ACC112 (cell line): Measurements from ENCODE around the gene FANCI.
A peak's percentile ranks its signal among the peaks of the same experiment; 100 is the strongest.

Source experiments
- H2AFZ ChIP-seq: fragments of 200-600 bp; sonication (generic); one replicate; pipeline ENCODE4 v1.6.0; 2017; ENCODE audit warnings: antibody characterized with exemption, low read length; ENCODE audit not compliant: unreplicated experiment
- H3K27ac ChIP-seq: fragments of 200-600 bp; sonication (generic); 2 replicates; pipeline ENCODE4 v1.5.1; 2014; ENCODE audit warnings: low read depth, mild to moderate bottlenecking, antibody characterized with exemption, low read length, moderate library complexity
- H3K27me3 ChIP-seq: fragments of 200-600 bp; sonication (generic); 2 replicates; pipeline ENCODE4 v1.6.1; 2014; ENCODE audit warnings: mild to moderate bottlenecking, antibody characterized with exemption, low read length, moderate library complexity, mixed read lengths; ENCODE audit not compliant: insufficient read depth
- H3K36me3 ChIP-seq: fragments of 200-600 bp; sonication (generic); 2 replicates; pipeline ENCODE4 v1.6.1; 2016; ENCODE audit warnings: mild to moderate bottlenecking, antibody characterized with exemption, low read length, moderate library complexity, mixed read lengths; ENCODE audit not compliant: insufficient read depth
- H3K4me1 ChIP-seq: fragments of 200-600 bp; sonication (generic); one replicate; pipeline ENCODE4 v1.6.1; 2016; ENCODE audit warnings: low read length, mixed read lengths; ENCODE audit not compliant: insufficient read depth, unreplicated experiment, control insufficient read depth
- H3K4me3 ChIP-seq: fragments of 200-600 bp; sonication (generic); 2 replicates; pipeline ENCODE4 v1.5.1; 2014; ENCODE audit warnings: mild to moderate bottlenecking, low read depth, low read length
- H3K79me2 ChIP-seq: fragments of 200-600 bp; sonication (generic); one replicate; pipeline ENCODE4 v1.6.0; 2016; ENCODE audit warnings: low read length; ENCODE audit not compliant: control insufficient read depth, unreplicated experiment, insufficient read depth

The FANCI gene

GRCh38 chr15:89360294-89360971 lies 116.7 kb downstream of the FANCI start:
- Histone ChIP-seq H2AFZ (no peak overlapping the region), H3K4me1 (no peaks in the 10 kb centered on the region), H3K4me3 (no peak overlapping the region), H3K36me3 (no peaks in the 10 kb centered on the region), H3K27me3 (peaks cover 94% of the 10 kb centered on the region), H3K27ac (no peak overlapping the region), H3K79me2 (no peaks in the 10 kb centered on the region)

DNA sequence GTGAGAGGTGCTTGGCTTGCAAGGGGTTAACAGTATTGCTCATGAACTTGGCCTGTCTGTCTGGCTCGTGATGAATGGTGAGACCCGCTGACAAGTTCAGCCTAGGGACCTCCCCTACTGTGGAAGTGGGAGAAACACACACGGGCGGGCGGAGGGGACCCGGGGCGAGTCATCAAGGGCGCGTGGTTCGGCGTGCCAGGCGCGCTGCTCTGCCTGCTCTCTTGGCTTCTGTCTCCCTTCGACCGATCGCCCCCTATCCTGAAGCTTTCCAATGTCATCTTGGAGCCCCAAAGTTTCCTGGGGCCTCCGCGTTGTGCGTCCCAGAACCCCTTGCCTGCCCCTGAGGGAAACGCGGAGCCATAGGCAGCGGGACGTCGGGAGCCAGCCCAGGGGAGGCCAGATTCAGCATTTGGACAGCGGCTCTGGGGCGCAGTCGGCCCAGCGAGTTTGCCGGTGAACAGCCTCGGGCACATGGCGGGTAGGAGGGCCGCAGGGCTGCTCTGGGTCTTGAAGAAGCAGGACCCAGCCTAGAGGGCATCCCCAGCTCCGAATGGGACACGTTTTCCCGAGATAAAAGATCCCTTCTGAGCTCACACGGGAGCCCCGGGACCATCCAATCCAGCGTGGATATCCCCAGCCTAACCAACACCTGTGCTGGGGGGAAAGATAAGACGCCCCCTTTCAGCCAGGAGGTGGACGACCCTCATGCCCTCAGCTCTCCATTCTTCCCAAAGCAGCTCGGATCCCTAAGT lies 117.8 kb downstream of the FANCI start:
- Histone ChIP-seq H3K27me3 (peaks cover 94% of the 10 kb centered on the region), H3K4me1 (no peaks in the 10 kb centered on the region), H3K27ac (no peak overlapping the region), H3K4me3 (0 out of 2 replicates have a peak overlapping the region, but pooled peaks have one; percentile 10), H3K36me3 (no peaks in the 10 kb centered on the region), H2AFZ (no peak overlapping the region), H3K79me2 (no peaks in the 10 kb centered on the region)

DNA sequence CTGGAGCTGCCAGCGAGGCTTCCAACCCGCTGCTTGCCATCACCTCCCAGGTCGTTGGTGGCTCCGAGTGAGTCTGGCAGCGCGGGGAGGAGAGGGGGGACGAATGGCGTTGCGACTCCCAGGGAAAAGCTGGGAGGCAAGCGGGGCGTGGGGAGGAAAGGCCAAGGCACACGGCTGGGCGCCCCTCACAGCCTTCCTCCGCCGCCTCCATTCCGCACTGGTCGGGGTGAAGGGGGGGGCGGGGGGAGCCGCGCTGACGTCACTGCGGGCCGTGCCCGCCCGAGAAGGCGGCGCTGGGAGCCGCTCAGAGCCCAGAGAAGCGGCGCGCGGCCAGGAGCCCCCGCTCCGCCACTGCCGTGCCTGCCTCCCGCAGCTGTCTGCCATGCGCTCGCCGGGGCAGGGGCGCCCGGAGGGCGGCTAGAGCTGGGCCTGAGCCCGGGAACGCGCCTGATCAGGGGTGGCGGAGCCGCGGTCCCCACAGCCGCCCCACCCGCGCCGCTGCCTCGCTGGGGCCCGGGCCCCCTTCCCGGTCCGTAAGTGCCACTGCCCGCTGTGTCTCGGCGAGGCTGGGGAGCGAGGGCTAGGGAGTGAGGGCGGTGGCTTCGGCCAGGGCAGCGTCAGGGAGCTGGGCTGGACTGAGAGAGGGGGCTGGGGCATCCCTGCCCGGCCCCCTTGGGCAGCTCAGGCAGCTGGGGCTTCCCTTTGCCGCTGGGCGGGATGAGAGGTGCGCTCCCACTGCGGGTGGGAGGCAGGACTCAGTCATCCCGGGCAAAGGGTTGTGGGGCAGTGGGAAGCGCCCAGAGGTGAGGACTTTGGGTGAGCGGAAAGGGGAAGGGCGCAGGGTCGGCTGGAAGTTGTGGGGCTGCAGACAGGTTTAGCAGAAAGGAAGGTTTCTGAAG lies 118.7 kb downstream of the FANCI start:
- H3K4me1 ChIP-seq = no peaks in the 10 kb centered on the region
- no peaks in the 10 kb centered on the region for H3K36me3 ChIP-seq
- 0 out of 2 replicates have a peak overlapping the region, but pooled peaks have one; percentile 10 for H3K4me3 ChIP-seq
- H3K27ac ChIP-seq = no peak overlapping the region
- peaks cover 95% of the 10 kb centered on the region for H3K27me3 ChIP-seq
- H2AFZ ChIP-seq = no peak overlapping the region
- H3K79me2 ChIP-seq = no peaks in the 10 kb centered on the region

- H3K79me2 ChIP-seq = no peaks in the 10 kb centered on the region
- H3K36me3 ChIP-seq = no peaks in the 10 kb centered on the region
- H2AFZ ChIP-seq = no peak overlapping the region
- H3K4me1 ChIP-seq = no peaks in the 10 kb centered on the region
- H3K27ac ChIP-seq = no peak overlapping the region
- no peak overlapping the region for H3K4me3 ChIP-seq
- peaks cover 95% of the 10 kb centered on the region for H3K27me3 ChIP-seq
Measured at GRCh38 chr15:89363133-89363532, 119.4 kb downstream of the FANCI start.

- no peak overlapping the region for H3K27ac ChIP-seq
- H3K27me3 ChIP-seq = peaks cover 98% of the 10 kb centered on the region
- no peaks in the 10 kb centered on the region for H3K4me1 ChIP-seq
- no peak overlapping the region for H2AFZ ChIP-seq
- no peaks in the 10 kb centered on the region for H3K36me3 ChIP-seq
- no peak overlapping the region for H3K4me3 ChIP-seq
- no peaks in the 10 kb centered on the region for H3K79me2 ChIP-seq
Measured at GRCh38 chr15:89363770-89364169, 120.0 kb downstream of the FANCI start.

DNA sequence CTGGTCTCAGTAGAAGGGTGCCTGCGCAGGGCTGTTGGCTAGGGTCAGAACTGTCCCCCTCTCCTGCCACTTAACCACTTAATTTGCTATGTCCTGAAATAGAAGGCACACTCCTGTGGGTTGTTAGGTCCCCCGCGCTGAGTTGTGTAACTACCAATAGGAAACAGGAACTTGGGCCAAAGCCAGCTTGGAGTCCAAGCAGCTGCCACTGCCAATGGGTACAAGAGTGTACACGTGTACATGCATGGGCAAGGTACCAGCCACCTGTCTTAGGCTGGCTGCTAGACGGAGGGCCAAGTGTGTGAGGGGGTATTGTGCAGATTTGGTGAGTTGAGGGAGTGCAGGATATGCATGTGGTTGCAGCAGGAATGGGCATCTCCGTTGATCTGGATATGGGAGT lies 120.6 kb downstream of the FANCI start:
- Histone ChIP-seq H3K79me2 (no peaks in the 10 kb centered on the region), H3K27me3 (peaks cover 100% of the 10 kb centered on the region), H3K27ac (no peak overlapping the region), H2AFZ (no peak overlapping the region), H3K36me3 (no peaks in the 10 kb centered on the region), H3K4me1 (no peaks in the 10 kb centered on the region), H3K4me3 (no peak overlapping the region)

DNA sequence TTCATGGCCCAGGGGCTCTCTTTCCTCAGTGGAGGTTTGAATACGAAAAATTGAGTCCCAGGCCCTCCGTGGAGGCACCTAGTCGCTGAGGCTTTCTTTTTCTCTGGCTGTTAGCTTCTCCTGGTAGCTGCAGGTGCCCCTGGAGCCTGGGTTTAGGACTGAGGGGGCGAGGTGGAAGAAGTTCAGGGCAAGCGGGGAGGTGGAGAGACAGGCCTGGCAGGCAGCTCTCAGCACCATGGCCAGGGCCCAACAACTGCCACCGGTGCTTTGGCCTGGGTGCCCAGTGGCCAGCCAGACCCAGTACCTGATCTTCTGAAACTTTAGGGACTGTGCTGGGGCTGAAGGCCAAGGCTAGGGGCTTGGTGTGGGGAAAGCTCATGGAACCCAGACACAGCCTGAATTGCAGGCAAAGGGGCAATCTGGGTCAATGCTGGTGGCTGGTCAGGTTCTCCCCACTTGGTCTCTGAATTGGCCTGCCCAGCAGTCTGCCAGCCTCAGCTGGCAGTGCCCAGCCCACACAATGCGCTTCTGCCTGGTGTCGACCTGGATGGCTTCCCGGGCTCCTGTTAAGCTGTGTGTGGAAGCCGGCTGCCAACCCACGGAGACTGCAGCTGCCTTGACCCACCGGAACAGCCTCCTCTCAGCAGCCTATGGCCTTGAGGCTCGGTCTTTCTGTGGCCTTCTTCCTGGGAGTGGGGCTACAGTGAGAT lies 121.1 kb downstream of the FANCI start:
- Histone ChIP-seq H3K27me3 (peaks cover 100% of the 10 kb centered on the region), H3K79me2 (no peaks in the 10 kb centered on the region), H3K4me3 (no peak overlapping the region), H2AFZ (no peak overlapping the region), H3K27ac (no peak overlapping the region), H3K36me3 (no peaks in the 10 kb centered on the region), H3K4me1 (no peaks in the 10 kb centered on the region)

DNA sequence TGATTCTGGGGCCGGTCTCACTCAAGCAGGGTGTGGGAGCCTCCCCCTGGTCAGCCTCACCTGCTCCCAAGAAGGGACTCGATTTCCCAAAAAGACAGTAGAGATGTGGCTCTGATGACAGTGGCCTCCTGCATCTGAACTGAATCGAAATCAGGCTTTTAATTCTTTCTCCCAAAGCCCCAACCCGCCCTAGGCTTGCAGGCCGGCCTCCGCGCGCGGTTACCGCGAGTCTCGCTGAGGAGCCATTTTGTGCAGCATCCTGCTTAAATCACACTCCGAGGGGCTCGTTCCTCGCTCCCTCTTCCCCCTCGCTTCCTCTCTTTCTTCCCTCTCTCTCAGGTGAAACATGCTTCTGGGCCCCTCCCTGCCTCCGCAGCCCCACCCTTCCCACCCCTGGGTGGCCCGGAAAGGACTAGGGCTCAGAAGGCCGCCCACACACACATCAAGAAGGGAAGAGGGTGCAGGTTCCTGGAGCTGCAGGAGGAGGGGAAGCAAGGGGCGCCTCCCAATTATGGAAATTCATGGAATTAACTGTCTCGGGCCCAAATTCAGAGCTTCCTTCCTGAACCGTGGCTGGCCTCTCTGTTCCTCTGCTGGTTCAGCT lies 121.8 kb downstream of the FANCI start:
- Histone ChIP-seq H3K36me3 (no peaks in the 10 kb centered on the region), H3K4me1 (no peaks in the 10 kb centered on the region), H2AFZ (no peak overlapping the region), H3K27me3 (peaks cover 100% of the 10 kb centered on the region), H3K27ac (no peak overlapping the region), H3K4me3 (no peak overlapping the region), H3K79me2 (no peaks in the 10 kb centered on the region)
